HG02840 (cell line): ENCODE data around the gene TNRC6B.
"Not testable (repeated sequence)": the region's sequence is repeated elsewhere in the genome, so short reads cannot be mapped to it uniquely, and the experiment has no call there.

ENCODE experiments used
- ATAC-seq: cut with Tn5 transposase; IDR thresholded peaks from one replicate; pipeline ENCODE4 v1.9.1; 2021; ENCODE audit warnings: mild to moderate bottlenecking, moderate library complexity, moderate number of reproducible peaks; ENCODE audit not compliant: unreplicated experiment, low FRiP score

The TNRC6B gene

GRCh38 chr22:40211476-40212054, 33.8 kb downstream of the TNRC6B start:
- ATAC-seq = no peak

GRCh38 chr22:40212121-40212520, 34.4 kb downstream of the TNRC6B start:
- ATAC-seq = no peak

- no peak for ATAC-seq
These were observed 35.8 kb downstream of the TNRC6B start for GRCh38 chr22:40213478-40213877.

- ATAC-seq = no peak
These were observed 37.5 kb downstream of the TNRC6B start for GRCh38 chr22:40215266-40215665.

GRCh38 chr22:40216041-40216756, 38.5 kb downstream of the TNRC6B start:
- no peak for ATAC-seq

GRCh38 chr22:40218152-40218551, 40.4 kb downstream of the TNRC6B start:
- ATAC-seq = no peak

GRCh38 chr22:40218723-40219294, 41.1 kb downstream of the TNRC6B start:
- no peak for ATAC-seq

- ATAC-seq = no peak
These were observed 42.8 kb downstream of the TNRC6B start for GRCh38 chr22:40220316-40221054.

- ATAC-seq = no peak
These were observed 43.3 kb downstream of the TNRC6B start for GRCh38 chr22:40221055-40221414.

- not testable (repeated sequence) for ATAC-seq
These were observed 45.3 kb downstream of the TNRC6B start for GRCh38 chr22:40222979-40223378.

GRCh38 chr22:40224702-40225101, 47.0 kb downstream of the TNRC6B start:
- ATAC-seq = no peak

- no peak for ATAC-seq
These were observed 48.9 kb downstream of the TNRC6B start for GRCh38 chr22:40226620-40227019.

GRCh38 chr22:40231618-40232313, 54.0 kb downstream of the TNRC6B start:
- ATAC-seq = no peak

- ATAC-seq = no peak
These were observed 54.9 kb downstream of the TNRC6B start for GRCh38 chr22:40232624-40233023.

GRCh38 chr22:40233886-40234285, 56.2 kb downstream of the TNRC6B start:
- no peak for ATAC-seq

- ATAC-seq = no peak
These were observed 56.9 kb downstream of the TNRC6B start for GRCh38 chr22:40234658-40235057.

- no peak for ATAC-seq
These were observed 57.6 kb downstream of the TNRC6B start for GRCh38 chr22:40235308-40235707.

- ATAC-seq = no peak
These were observed 58.5 kb downstream of the TNRC6B start for GRCh38 chr22:40236131-40236665.

GRCh38 chr22:40237241-40237640, 59.5 kb downstream of the TNRC6B start:
- ATAC-seq = no peak

- no peak for ATAC-seq
These were observed 60.2 kb downstream of the TNRC6B start for GRCh38 chr22:40237788-40238424.
